Neuron (in vitro differentiated cells): ENCODE measurements around the gene PLCZ1.
A peak's percentile ranks its signal among the peaks of the same experiment; 100 is the strongest.
"Not testable (repeated sequence)": the region's sequence is repeated elsewhere in the genome, so short reads cannot be mapped to it uniquely, and the experiment has no call there.

Experiments
- H2AFZ ChIP-seq: one replicate; pipeline ENCODE4 v1.6.1; 2013; ENCODE audit warnings: low read depth, mild to moderate bottlenecking, inconsistent platforms, low read length, moderate library complexity
- H3K27me3 ChIP-seq: one replicate; pipeline ENCODE4 v1.6.1; 2013; ENCODE audit warnings: low read length; ENCODE audit not compliant: insufficient read depth
- H3K36me3 ChIP-seq: one replicate; pipeline ENCODE4 v1.6.1; 2013; ENCODE audit warnings: low read length; ENCODE audit not compliant: insufficient read depth
- H3K4me1 ChIP-seq: one replicate; pipeline ENCODE4 v1.6.1; 2013; ENCODE audit warnings: low read length; ENCODE audit not compliant: insufficient read depth
- H3K4me3 ChIP-seq: 2 replicates; pipeline ENCODE4 v1.5.1; 2013; ENCODE audit warnings: mild to moderate bottlenecking, low read length, moderate library complexity
- H3K9me3 ChIP-seq: one replicate; pipeline ENCODE4 v1.6.1; 2013; ENCODE audit warnings: low read length

Gene PLCZ1

GRCh38 chr12:18737819-18738218 is at the start of gene PLCZ1, which contains the start of gene CAPZA3:
Gene PLCZ1, minus strand, starts transcription at chr12:18738012. Its CDS starts 641 bp downstream, at chr12:18737371.
Gene CAPZA3, plus strand, starts transcription at chr12:18738119. Its CDS starts 150 bp downstream, at chr12:18738269.
- no peaks in the 10 kb centered on the region for H3K27me3 ChIP-seq
- H3K4me3 ChIP-seq, result no peak within 1 kb of the TSS
- no peaks in the 10 kb centered on the region for H3K36me3 ChIP-seq
- peaks cover 3% of the 10 kb centered on the region for H3K9me3 ChIP-seq
- no peak within 1 kb of the TSS for H2AFZ ChIP-seq
- no peaks in the 10 kb centered on the region for H3K4me1 ChIP-seq

GRCh38 chr12:18785465-18785864 is 47.7 kb upstream of the PLCZ1 start:
- not testable (repeated sequence) for H2AFZ ChIP-seq, H3K4me3 ChIP-seq, H3K9me3 ChIP-seq, H3K27me3 ChIP-seq, H3K36me3 ChIP-seq, H3K4me1 ChIP-seq

- Histone ChIP-seq H3K27me3 (no peaks in the 10 kb centered on the region), H3K4me1 (no peaks in the 10 kb centered on the region), H3K9me3 (no peaks in the 10 kb centered on the region)
Observed at GRCh38 chr12:18782827-18783226, 45.0 kb upstream of the PLCZ1 start.

GRCh38 chr12:18766479-18766878 is 28.7 kb upstream of the PLCZ1 start:
- not testable (repeated sequence) for H3K36me3 ChIP-seq, H3K27me3 ChIP-seq, H3K4me1 ChIP-seq, H3K4me3 ChIP-seq, H3K9me3 ChIP-seq, H2AFZ ChIP-seq

More at GRCh38 chr12:18782827-18783226, 45.0 kb upstream of the PLCZ1 start:
- H2AFZ ChIP-seq, result no peak overlapping the region
- no peak overlapping the region for H3K4me3 ChIP-seq
- no peaks in the 10 kb centered on the region for H3K36me3 ChIP-seq

GRCh38 chr12:18755341-18755740 is 17.5 kb upstream of the PLCZ1 start:
- Histone ChIP-seq H3K9me3 (no peaks in the 10 kb centered on the region), H3K27me3 (no peaks in the 10 kb centered on the region), H3K36me3 (no peaks in the 10 kb centered on the region), H3K4me1 (peaks cover 14% of the 10 kb centered on the region), H2AFZ (no peak overlapping the region), H3K4me3 (no peak overlapping the region)

- peaks cover 14% of the 10 kb centered on the region for H3K4me1 ChIP-seq
- peak overlapping the region; percentile 34 for H2AFZ ChIP-seq
- H3K27me3 ChIP-seq, result no peaks in the 10 kb centered on the region
- H3K9me3 ChIP-seq, result no peaks in the 10 kb centered on the region
- H3K36me3 ChIP-seq, result no peaks in the 10 kb centered on the region
- no peak overlapping the region for H3K4me3 ChIP-seq
Observed at GRCh38 chr12:18754124-18754707, 16.4 kb upstream of the PLCZ1 start.

GRCh38 chr12:18753481-18754123 is 15.8 kb upstream of the PLCZ1 start:
- Histone ChIP-seq H3K9me3 (no peaks in the 10 kb centered on the region), H3K27me3 (no peaks in the 10 kb centered on the region), H2AFZ (peak overlapping the region; percentile 34), H3K4me3 (no peak overlapping the region), H3K36me3 (no peaks in the 10 kb centered on the region), H3K4me1 (peaks cover 14% of the 10 kb centered on the region)

GRCh38 chr12:18752947-18753346 is 15.1 kb upstream of the PLCZ1 start:
- H3K4me3 ChIP-seq, result no peak overlapping the region
- H2AFZ ChIP-seq, result peak overlapping the region; percentile 34
- H3K9me3 ChIP-seq, result no peaks in the 10 kb centered on the region
- no peaks in the 10 kb centered on the region for H3K27me3 ChIP-seq
- no peaks in the 10 kb centered on the region for H3K36me3 ChIP-seq
- peaks cover 21% of the 10 kb centered on the region for H3K4me1 ChIP-seq

GRCh38 chr12:18752280-18752920 is 14.6 kb upstream of the PLCZ1 start:
- Histone ChIP-seq H3K4me3 (no peak overlapping the region), H3K9me3 (no peaks in the 10 kb centered on the region), H3K36me3 (no peaks in the 10 kb centered on the region), H3K4me1 (peaks cover 24% of the 10 kb centered on the region), H2AFZ (no peak overlapping the region), H3K27me3 (no peaks in the 10 kb centered on the region)

- no peaks in the 10 kb centered on the region for H3K27me3 ChIP-seq
- H2AFZ ChIP-seq, result no peak overlapping the region
- H3K36me3 ChIP-seq, result no peaks in the 10 kb centered on the region
- peaks cover 24% of the 10 kb centered on the region for H3K4me1 ChIP-seq
- H3K4me3 ChIP-seq, result no peak overlapping the region
- no peaks in the 10 kb centered on the region for H3K9me3 ChIP-seq
Observed at GRCh38 chr12:18751866-18752265, 14.1 kb upstream of the PLCZ1 start.

- no peaks in the 10 kb centered on the region for H3K36me3 ChIP-seq
- no peak overlapping the region for H2AFZ ChIP-seq
- H3K4me3 ChIP-seq, result no peak overlapping the region
- no peaks in the 10 kb centered on the region for H3K27me3 ChIP-seq
- H3K4me1 ChIP-seq, result peaks cover 24% of the 10 kb centered on the region
- H3K9me3 ChIP-seq, result no peaks in the 10 kb centered on the region
Observed at GRCh38 chr12:18750085-18750484, 12.3 kb upstream of the PLCZ1 start.

- Histone ChIP-seq H3K4me3 (no peak overlapping the region), H3K27me3 (no peaks in the 10 kb centered on the region), H2AFZ (no peak overlapping the region), H3K4me1 (peaks cover 24% of the 10 kb centered on the region), H3K36me3 (no peaks in the 10 kb centered on the region), H3K9me3 (no peaks in the 10 kb centered on the region)
Observed at GRCh38 chr12:18749386-18749957, 11.7 kb upstream of the PLCZ1 start.

GRCh38 chr12:18747895-18748294 is 10.1 kb upstream of the PLCZ1 start:
- no peaks in the 10 kb centered on the region for H3K9me3 ChIP-seq
- H3K4me1 ChIP-seq, result peaks cover 10% of the 10 kb centered on the region
- H3K27me3 ChIP-seq, result no peaks in the 10 kb centered on the region
- no peak overlapping the region for H3K4me3 ChIP-seq
- no peak overlapping the region for H2AFZ ChIP-seq
- no peaks in the 10 kb centered on the region for H3K36me3 ChIP-seq
